HepG2 (cell line): ENCODE measurements around the gene LRSAM1. TPM values are rescaled to one million over a fixed set of nuclear protein-coding genes. Genes with fewer than 3 reads are reported as not detected.

ENCODE experiments used
- CEBPG ChIP-seq: IDR thresholded peaks from 2 replicates; pipeline ENCODE4 v1.6.1; 2016
- HCFC1 ChIP-seq: fragments of 150-350 bp; IDR thresholded peaks from 2 replicates; pipeline ENCODE4 v1.6.1; 2014; ENCODE audit warnings: low read depth, low read length
- KMT2A ChIP-seq: sonication (generic); formaldehyde crosslinking; IDR thresholded peaks from 2 replicates; pipeline ENCODE4 v1.4.0; 2020; ENCODE audit warnings: missing genetic modification reagents
- NR2F6 ChIP-seq, 2 experiments: IDR thresholded peaks; 2 replicates each; pipeline ENCODE4 v1.6.1; 2016; ENCODE audit warnings: antibody characterized with exemption in 1 of 2, mild to moderate bottlenecking in 1 of 2
- POLR2G ChIP-seq: fragments of 200-400 bp; formaldehyde crosslinking; IDR thresholded peaks from 2 replicates; pipeline ENCODE4 v1.6.1; 2018; ENCODE audit warnings: mild to moderate bottlenecking, low read depth, low read length, moderate library complexity
- RBAK ChIP-seq: sonication (generic); formaldehyde crosslinking; IDR thresholded peaks from 2 replicates; pipeline ENCODE4 v1.5.1; 2020; ENCODE audit warnings: mild to moderate bottlenecking, missing genetic modification reagents
- RORA ChIP-seq: sonication (generic); formaldehyde crosslinking; IDR thresholded peaks from 2 replicates; pipeline ENCODE4 v1.5.0; 2020; ENCODE audit warnings: mild to moderate bottlenecking, missing genetic modification reagents, moderate library complexity
- SNAPC4 ChIP-seq: sonication (generic); formaldehyde crosslinking; IDR thresholded peaks from 2 replicates; pipeline ENCODE4 v1.4.0; 2020; ENCODE audit warnings: mild to moderate bottlenecking, missing genetic modification reagents
- ZBTB38 ChIP-seq: sonication (generic); formaldehyde crosslinking; IDR thresholded peaks from 2 replicates; pipeline ENCODE4 v1.5.1; 2020; ENCODE audit warnings: mild to moderate bottlenecking, missing genetic modification reagents
- ZFP36 ChIP-seq: fragments of 150-350 bp; IDR thresholded peaks from 2 replicates; pipeline ENCODE4 v1.6.1; 2018; ENCODE audit warnings: borderline replicate concordance, low read length, low read depth; ENCODE audit not compliant: partially characterized antibody
- ZFP37 ChIP-seq: sonication (generic); formaldehyde crosslinking; IDR thresholded peaks from 2 replicates; pipeline ENCODE4 v1.4.0; 2020; ENCODE audit warnings: missing genetic modification reagents, borderline replicate concordance
- ZNF776 ChIP-seq: sonication (generic); formaldehyde crosslinking; IDR thresholded peaks from 2 replicates; pipeline ENCODE4 v1.4.0; 2020; ENCODE audit warnings: mild to moderate bottlenecking, missing genetic modification reagents
- ZNF816 ChIP-seq: sonication (generic); formaldehyde crosslinking; IDR thresholded peaks from 2 replicates; pipeline ENCODE4 v1.8.0; 2022; ENCODE audit warnings: missing genetic modification reagents, mild to moderate bottlenecking, borderline replicate concordance
- polyA plus RNA-seq, 8 experiments: library from polyadenylated mRNA; depleted of rRNA in 3 of 8; stranded (reverse) in 7 of 8; unstranded in 1 of 8; fragments of >200 nt; fragmentation: Illumina TruSeq in 4 of 8; extraction: Trizol in 4 of 8; gene quantifications; 2 replicates each; pipeline versions ENCODE4 v1.2.1 to v1.2.3, GENCODE V29; 2011 to 2016; ENCODE audit warnings: low read depth in 4 of 8, missing spikeins in 1 of 8, mixed read lengths in 1 of 8; ENCODE audit not compliant: insufficient read depth in 1 of 8
- total RNA-seq, 5 experiments: library from RNA; depleted of rRNA; stranded (reverse); fragments of >200 nt; fragmentation: Illumina TruSeq; extraction: Trizol; gene quantifications; 2 replicates each; pipeline ENCODE4 v1.2.3, GENCODE V29; 2016; ENCODE audit warnings: low read depth in 1 of 5
- TF ChIP-seq, protein P1 (sequence below): sonication (generic); formaldehyde crosslinking; conservative IDR thresholded peaks from 2 replicates; pipeline ENCODE4 v1.8.0; 2022; ENCODE audit warnings: low read depth, missing genetic modification reagents
- TF ChIP-seq, protein P2 (sequence below): fragments of 450-650 bp; IDR thresholded peaks from 2 replicates; pipeline ENCODE4 v1.6.1; 2017
- TF ChIP-seq, protein P3 (sequence below): sonication (generic); formaldehyde crosslinking; IDR thresholded peaks from 2 replicates; pipeline ENCODE4 v1.5.0; 2020; ENCODE audit warnings: missing genetic modification reagents
- TF ChIP-seq, protein P4 (sequence below): sonication (generic); formaldehyde crosslinking; IDR thresholded peaks from 2 replicates; pipeline ENCODE4 v1.5.1; 2020; ENCODE audit warnings: mild to moderate bottlenecking, missing genetic modification reagents, moderate library complexity

The LRSAM1 gene
- total and polyA plus RNA-seq, 2 of the 13 experiments (the other 11 are each of a cell fraction or from before 2014, with no cell fraction given): 8.7 to 10.2 TPM

DNA sequence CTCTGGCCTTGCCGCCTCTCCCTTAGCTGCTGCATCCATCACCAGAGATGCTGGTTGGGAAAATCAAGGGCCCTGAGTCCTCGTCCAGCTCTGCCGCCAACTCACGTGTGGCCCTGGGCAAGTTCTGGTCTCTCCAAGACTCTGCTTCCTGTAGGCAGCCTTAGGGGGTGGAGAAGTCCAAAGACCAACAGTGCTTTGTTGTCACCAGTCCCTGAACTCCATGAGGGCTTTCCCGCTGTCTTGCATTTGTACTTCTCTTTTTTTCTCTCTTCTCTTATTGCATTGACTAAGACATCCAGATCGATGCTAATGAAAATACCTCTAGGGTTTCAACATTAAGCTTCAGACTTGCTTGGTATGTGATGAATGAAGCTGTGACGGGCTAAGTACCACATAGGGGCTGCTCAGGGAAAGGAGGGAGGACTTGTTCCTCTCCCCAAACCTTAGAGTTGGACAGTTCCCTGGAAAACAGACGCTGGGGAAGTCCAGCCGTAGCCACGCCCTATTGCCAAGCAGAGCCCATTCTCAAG, 97.1 kb downstream of the LRSAM1 start (continued):
- no peak for TF ChIP-seq NR2F6 (IDR thresholded peaks at IDR 0.05)
- peak; percentile 29; the same call in 1 of the 2 replicates for TF ChIP-seq NR2F6 (CRISPR knock-in tag; IDR thresholded peaks at IDR 0.05)
- TF ChIP-seq, protein P1, sequence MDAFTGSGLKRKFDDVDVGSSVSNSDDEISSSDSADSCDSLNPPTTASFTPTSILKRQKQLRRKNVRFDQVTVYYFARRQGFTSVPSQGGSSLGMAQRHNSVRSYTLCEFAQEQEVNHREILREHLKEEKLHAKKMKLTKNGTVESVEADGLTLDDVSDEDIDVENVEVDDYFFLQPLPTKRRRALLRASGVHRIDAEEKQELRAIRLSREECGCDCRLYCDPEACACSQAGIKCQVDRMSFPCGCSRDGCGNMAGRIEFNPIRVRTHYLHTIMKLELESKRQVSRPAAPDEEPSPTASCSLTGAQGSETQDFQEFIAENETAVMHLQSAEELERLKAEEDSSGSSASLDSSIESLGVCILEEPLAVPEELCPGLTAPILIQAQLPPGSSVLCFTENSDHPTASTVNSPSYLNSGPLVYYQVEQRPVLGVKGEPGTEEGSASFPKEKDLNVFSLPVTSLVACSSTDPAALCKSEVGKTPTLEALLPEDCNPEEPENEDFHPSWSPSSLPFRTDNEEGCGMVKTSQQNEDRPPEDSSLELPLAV (CRISPR knock-in tag): no peak
- no peak for TF ChIP-seq RBAK (CRISPR knock-in tag)
- no peak for TF ChIP-seq RORA (CRISPR knock-in tag)
- TF ChIP-seq ZBTB38 (CRISPR knock-in tag): peak; percentile 50; the same call in 1 of the 2 replicates
- TF ChIP-seq ZFP36: no peak
- TF ChIP-seq, protein P2, sequence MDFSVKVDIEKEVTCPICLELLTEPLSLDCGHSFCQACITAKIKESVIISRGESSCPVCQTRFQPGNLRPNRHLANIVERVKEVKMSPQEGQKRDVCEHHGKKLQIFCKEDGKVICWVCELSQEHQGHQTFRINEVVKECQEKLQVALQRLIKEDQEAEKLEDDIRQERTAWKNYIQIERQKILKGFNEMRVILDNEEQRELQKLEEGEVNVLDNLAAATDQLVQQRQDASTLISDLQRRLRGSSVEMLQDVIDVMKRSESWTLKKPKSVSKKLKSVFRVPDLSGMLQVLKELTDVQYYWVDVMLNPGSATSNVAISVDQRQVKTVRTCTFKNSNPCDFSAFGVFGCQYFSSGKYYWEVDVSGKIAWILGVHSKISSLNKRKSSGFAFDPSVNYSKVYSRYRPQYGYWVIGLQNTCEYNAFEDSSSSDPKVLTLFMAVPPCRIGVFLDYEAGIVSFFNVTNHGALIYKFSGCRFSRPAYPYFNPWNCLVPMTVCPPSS: no peak
- no peak for TF ChIP-seq ZNF816
- TF ChIP-seq, protein P3, sequence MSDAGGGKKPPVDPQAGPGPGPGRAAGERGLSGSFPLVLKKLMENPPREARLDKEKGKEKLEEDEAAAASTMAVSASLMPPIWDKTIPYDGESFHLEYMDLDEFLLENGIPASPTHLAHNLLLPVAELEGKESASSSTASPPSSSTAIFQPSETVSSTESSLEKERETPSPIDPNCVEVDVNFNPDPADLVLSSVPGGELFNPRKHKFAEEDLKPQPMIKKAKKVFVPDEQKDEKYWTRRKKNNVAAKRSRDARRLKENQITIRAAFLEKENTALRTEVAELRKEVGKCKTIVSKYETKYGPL (CRISPR knock-in tag): no peak
- TF ChIP-seq POLR2G: no peak
- no peak for TF ChIP-seq ZNF776 (CRISPR knock-in tag)
- peak; percentile 2; the same call in 1 of the 2 replicates for TF ChIP-seq CEBPG (CRISPR knock-in tag)
- TF ChIP-seq HCFC1: no peak
- no peak for TF ChIP-seq KMT2A (CRISPR knock-in tag)
- no peak for TF ChIP-seq SNAPC4
- TF ChIP-seq, protein P4, sequence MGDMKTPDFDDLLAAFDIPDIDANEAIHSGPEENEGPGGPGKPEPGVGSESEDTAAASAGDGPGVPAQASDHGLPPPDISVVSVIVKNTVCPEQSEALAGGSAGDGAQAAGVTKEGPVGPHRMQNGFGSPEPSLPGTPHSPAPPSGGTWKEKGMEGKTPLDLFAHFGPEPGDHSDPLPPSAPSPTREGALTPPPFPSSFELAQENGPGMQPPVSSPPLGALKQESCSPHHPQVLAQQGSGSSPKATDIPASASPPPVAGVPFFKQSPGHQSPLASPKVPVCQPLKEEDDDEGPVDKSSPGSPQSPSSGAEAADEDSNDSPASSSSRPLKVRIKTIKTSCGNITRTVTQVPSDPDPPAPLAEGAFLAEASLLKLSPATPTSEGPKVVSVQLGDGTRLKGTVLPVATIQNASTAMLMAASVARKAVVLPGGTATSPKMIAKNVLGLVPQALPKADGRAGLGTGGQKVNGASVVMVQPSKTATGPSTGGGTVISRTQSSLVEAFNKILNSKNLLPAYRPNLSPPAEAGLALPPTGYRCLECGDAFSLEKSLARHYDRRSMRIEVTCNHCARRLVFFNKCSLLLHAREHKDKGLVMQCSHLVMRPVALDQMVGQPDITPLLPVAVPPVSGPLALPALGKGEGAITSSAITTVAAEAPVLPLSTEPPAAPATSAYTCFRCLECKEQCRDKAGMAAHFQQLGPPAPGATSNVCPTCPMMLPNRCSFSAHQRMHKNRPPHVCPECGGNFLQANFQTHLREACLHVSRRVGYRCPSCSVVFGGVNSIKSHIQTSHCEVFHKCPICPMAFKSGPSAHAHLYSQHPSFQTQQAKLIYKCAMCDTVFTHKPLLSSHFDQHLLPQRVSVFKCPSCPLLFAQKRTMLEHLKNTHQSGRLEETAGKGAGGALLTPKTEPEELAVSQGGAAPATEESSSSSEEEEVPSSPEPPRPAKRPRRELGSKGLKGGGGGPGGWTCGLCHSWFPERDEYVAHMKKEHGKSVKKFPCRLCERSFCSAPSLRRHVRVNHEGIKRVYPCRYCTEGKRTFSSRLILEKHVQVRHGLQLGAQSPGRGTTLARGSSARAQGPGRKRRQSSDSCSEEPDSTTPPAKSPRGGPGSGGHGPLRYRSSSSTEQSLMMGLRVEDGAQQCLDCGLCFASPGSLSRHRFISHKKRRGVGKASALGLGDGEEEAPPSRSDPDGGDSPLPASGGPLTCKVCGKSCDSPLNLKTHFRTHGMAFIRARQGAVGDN (CRISPR knock-in tag): peak; percentile 90
- TF ChIP-seq ZFP37 (CRISPR knock-in tag): no peak
